T-helper 2 cell treated with Interferon-gamma antibody and Interleukin-4, amounts not matched to agents 100 ng/mL and 5 ng/mL, for 36 hours (primary cell): Measurements from ENCODE around the gene IDI1. TPM values are rescaled to one million over a fixed set of nuclear protein-coding genes. Genes with fewer than 3 reads are reported as not detected.
"Not testable (repeated sequence)": the region's sequence is repeated elsewhere in the genome, so short reads cannot be mapped to it uniquely, and the experiment has no call there.

Experiments
- intact Hi-C: fragments of 100-400 bp; cut with micrococcal nuclease; formaldehyde crosslinking; loops from one replicate; pipeline ENCODE4 v1.15.1; 2023
- total RNA-seq: library from RNA; stranded (reverse); gene quantifications from 2 replicates; pipeline ENCODE4 v1.2.3, GENCODE V29; 2022

Gene IDI1
- 50.0 and 54.4 TPM in 2 replicates for total RNA-seq

GRCh38 chr10:1048732-1049424 lies at the start of gene IDI1:
IDI1 (minus strand) TSS chr10:1049119; CDS start chr10:1049003, 116 bp downstream.
- intact Hi-C loops: loop anchor here (1.0 to 5.0 kb wide), 4 partner anchors 7 to 912 kb away; partner anchors contain the start of genes GTPBP4, LARP4B, WDR37 and ZMYND11

- intact Hi-C loops: no loop called here
These were observed 48.5 kb upstream of the IDI1 start for GRCh38 chr10:1097436-1097835.

GRCh38 chr10:1096287-1096889 lies 47.5 kb upstream of the IDI1 start:
- intact Hi-C loops: no loop called here

DNA sequence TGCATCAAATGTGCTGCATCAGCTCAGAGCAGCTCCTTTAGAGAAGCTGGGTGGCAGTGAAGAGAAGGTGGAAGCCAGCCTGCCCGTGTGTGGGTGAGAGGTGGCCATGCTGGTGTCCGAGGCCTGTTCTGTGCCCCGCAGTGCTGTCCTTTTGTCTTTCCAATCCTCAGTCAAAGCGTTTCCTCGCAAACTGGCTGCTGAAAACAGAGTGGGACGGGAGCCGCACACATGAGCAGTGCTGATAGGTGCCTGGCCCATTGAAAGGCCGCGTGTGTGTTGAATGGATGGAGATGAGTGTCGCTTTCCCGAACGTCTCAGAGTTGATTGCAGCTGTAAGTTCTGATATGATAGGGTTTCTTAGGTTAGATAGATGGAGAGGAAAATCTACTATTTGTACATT lies 46.6 kb upstream of the IDI1 start:
- intact Hi-C loops: no loop called here

DNA sequence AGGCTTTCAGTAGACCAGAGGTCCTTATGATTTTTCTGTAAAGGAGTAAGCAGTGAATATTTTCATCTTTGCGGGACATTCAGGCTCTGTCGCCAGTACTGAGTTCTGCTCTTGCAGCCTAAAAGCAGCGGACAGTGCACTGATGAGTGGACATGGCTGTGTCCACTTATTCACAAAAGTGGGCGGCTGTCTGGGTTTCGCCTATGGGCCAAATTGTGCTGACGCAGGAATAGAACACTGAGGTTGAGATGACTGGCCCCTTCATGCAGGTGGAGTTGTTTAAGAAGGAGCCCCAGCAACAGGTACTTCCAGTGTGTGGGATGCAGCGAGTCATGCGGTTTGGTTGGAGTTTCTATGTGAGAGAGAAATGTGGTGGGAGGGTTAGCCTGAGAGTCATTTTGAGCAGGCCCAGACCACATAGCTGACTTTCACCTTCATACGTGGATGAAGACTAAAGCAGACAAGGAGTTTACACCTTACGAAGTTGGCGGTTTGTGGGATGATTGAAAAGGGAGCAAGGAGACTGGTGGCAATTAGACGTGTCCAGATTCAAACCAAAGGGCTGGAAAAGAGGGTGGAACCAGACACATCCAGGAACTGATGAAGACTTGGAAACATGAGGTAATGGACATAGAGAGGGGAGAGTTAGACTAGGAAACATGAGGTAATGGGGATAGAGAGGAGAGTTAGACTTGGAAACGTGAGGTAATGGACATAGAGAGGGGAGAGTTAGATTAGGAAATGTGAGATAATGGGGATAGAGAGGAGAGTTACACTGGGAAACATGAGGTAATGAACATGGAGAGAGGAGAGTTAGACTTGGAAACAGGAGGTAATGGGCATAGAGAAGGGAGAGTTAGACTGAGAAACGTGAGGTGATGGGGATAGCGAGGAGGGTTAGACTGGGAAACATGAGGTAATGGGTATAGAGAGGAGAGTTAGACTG lies 45.5 kb upstream of the IDI1 start:
- intact Hi-C loops: no loop called here

- intact Hi-C loops: no loop called here
These were observed 44.8 kb upstream of the IDI1 start for GRCh38 chr10:1093696-1094095.

- intact Hi-C loops: no loop called here
These were observed 41.8 kb upstream of the IDI1 start for GRCh38 chr10:1090696-1091095.

DNA sequence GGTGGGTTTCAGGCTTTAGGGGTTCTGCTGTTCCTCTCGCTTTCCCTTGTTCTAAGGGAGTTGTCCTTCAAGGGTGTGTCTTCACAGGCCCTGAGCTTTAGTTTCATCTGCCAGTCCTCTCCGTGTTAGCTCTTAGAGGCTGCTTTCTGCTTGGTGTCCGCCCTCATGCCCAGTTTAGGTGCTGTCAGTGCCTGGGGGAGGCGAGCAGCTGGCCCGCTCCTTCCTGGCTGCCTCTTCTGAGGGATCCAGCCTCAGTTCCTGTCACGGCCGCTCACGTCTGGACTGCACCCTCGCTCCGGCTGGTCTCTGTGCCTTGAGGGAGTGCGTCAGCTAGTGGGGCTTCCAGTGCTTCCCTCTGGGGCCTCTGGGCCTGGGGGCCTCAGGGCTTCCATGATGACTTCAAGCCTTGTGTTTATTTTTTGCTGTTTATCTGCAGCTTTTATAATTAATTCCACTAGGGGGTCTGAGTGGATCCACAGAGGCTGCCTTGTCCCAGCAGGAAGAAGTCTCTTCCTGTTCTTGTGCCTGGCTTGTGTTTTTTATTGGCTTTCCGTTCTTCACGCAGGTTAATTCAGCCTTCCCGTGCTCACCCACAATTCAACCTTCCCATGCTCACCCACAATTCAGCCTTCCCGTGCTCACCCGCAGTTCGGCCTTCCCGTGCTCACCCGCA lies 40.2 kb upstream of the IDI1 start:
- intact Hi-C loops: no loop called here

DNA sequence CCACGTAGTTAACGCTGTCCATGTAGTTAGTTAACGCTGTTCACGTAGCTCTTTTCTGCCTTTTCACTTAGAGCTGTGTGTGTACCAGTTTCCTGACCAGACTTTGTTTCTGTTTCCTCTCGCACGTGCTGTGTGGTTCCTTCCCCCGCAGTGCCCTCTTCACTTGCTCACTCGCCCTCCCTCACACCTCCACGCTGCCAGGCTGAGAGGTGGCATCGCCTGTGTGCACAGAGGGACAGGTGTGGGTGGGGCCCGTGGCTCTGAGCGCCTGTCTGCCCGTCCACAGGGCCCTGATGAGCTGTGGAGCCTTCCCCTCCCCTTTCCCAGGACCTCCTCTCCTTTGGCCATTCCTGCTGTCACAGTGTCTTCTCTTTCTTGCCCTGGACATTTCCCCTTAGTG lies 37.9 kb upstream of the IDI1 start:
- intact Hi-C loops: no loop called here

GRCh38 chr10:1085258-1085657 lies 36.3 kb upstream of the IDI1 start:
- intact Hi-C loops: no loop called here

DNA sequence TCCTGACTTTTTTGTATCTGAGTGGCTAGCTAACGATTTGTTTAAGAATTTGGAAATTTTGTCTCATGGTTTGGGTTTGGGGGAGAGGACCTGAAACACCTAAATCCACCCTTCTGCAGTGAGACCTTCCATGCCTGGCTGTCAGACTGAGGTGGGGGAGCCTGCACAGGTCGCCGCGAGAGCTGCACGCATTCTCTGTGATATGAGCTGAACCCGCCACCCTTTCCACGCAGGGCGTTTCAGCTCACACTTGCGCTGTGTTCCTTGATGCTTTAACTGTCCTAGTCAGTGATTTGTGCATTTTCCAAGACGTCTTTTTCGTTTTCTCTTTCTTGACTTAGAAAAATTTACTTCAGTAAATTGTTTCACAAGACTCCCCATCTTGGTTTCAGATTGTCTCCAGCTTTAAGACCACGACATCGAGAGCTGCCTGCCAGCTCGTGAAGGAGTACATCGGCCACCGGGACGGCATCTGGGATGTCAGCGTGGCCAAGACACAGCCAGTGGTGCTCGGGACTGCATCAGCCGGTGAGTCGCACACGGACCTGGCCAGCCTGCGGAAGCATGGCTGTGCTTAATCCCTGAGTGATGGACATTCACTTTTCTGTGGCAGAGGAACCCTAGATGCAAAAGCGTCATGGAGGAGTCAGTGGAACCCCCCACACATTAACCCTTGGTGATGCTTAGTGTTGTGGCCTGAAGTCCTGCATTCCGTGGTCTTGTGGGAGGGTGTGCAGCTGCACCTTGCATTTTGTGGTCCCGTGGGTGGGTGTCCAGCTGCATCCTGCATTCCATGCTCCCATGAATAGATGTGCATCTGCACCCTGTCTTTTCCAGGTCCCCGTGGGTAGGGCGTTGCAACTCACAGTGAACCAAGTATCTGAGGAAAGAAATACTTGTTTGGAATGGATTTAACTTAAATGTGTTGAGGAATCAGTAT lies 35.4 kb upstream of the IDI1 start:
- intact Hi-C loops: no loop called here

GRCh38 chr10:1083581-1083980 lies 34.7 kb upstream of the IDI1 start:
- intact Hi-C loops: no loop called here

- intact Hi-C loops: no loop called here
These were observed 29.7 kb upstream of the IDI1 start for GRCh38 chr10:1078668-1079067.

DNA sequence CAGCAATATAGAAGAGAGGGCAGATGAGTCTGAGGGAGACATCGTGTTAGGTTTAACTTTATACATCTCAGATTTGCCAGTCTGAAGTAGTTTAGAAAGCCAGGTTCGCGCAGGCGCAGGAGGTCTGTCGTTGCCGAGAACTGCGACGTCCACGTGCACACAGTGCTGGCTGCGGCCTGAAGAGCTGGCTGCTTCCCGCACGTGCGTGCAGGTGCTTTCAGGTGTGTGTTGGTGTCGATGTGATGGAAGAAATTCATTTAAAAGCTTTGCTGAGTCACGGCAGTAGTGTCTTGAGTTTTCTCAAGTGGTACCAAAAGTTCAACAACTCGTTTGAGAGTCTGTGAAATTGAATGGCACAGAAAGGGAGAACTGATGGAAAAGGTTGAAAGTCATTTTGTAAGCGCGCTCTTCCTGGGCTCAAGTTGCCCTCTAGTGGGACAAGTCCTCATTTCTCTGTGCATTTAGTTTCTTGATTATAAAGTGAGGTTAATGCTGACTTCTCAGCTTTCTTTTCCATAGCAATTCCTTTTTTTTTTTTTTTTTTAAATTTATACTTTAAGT lies 25.9 kb upstream of the IDI1 start:
- intact Hi-C loops: no loop called here

DNA sequence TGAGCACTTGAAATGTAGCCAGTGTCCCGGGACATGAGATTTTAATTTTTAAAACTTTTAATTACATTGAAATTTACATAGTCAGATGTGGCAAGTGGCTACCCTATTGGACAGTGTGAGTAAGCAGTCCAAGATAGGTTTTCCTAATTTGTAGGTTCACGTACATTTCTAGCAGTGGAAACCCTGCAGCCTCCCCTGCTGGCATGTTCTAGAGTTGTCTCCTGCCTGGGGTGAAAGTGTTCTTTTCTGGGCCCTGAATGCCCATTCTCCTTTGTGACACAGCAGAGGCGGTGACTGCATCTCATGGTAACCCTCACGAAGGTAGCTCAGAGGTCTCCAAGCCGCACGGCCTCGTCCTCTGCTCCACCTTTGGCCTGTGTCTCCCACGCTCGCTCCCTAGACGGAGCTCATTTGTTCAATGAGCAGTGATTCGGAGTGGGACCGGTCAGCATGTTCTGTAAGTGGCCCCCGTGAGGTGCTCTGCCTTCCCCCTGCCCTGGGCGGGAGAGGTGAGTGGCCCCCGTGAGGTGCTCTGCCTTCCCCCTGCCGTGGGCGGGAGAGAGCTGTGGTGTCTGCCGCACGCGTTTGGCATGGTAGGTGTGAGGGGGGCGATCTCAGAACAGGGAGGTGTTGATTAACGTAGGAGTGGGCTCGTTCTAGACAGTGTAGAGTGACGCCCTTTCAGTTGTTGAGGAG lies 25.3 kb upstream of the IDI1 start:
- intact Hi-C loops: no loop called here

GRCh38 chr10:1070919-1071318 lies 22.0 kb upstream of the IDI1 start:
- intact Hi-C loops: no loop called here

DNA sequence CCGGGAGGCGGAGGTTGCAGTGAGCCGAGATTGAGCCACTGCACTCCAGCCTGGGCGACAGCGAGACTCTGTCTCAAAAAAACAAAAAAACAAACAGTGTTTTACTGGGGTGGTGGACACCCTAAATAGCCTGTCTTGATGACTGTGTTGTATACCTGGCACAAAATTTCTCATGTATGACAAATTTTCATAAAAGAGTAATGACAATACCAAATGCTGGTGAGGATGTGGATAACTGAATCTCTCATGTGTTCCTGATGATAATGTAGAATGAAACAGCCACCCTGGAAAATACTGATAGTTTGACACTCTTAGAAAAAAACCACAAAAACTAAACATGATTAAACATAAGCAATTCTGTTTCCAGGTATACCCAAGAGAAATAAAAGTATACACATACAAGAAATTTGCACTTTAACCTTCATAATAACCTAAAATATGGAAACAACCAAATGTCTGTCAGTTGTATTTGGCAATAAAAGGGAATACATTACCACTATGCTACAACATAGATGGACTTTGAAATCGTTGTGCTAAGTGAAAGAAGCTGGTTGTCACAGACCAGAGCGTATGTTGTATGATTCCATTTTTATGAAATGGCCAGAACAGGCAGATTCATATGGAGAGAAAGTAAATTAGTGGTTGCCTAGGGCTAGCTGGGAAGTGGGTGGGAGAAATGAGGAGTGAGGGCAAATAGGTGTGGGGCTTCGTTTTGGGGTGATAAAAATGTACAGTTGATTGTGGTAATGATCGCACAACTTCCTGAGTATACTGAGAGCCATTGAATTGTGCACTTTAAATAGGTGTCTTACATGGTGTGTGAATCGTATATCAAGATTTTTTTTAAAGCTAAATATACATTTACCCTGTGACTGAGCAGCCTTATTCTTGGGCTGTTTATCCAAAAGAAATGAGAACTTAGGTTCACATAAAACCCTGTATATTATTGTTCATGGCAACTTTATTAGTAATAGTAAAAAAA lies 19.8 kb upstream of the IDI1 start:
- intact Hi-C loops: no loop called here

DNA sequence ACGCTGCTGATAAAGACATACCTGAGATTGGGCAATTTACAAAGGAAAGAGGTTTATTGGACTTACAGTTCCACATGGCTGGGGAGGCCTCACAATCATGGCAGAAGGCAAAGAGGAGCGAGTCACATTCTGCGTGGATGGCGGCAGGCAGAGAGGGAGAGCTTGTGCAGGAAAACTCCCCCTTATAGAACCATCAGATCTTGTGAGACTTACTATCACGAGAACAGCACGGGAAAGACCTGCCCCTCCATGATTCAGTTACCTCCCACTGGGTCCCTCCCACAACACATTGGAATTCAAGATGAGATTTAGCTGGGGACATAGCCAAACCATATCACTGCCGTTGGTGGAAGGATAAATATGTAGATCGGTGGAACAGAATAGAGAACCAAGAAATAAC lies 17.8 kb upstream of the IDI1 start:
- intact Hi-C loops: not testable (repeated sequence)
